SU-DHL-6 (cell line): Measurements from ENCODE around the gene REG3G.

Experiments used
- EZH2phosphoT487 ChIP-seq: fragments of 200-600 bp; sonication (generic), shearing (Covaris generic); conservative IDR thresholded peaks from 2 replicates; pipeline ENCODE4 v1.6.1; 2018; ENCODE audit warnings: mild to moderate bottlenecking, antibody characterized with exemption, low read length, moderate library complexity, mixed read lengths
- TF ChIP-seq, protein P1 (sequence below): fragments of 200-600 bp; sonication (generic); IDR thresholded peaks from one replicate; pipeline ENCODE4 v1.5.1; 2017; ENCODE audit warnings: antibody characterized with exemption, mild to moderate bottlenecking, low read length, moderate library complexity; ENCODE audit not compliant: insufficient read depth, poor library complexity, severe bottlenecking

GRCh38 chr2:78994789-78995188 lies 30.7 kb upstream of the REG3G start:
- TF ChIP-seq, protein P1, sequence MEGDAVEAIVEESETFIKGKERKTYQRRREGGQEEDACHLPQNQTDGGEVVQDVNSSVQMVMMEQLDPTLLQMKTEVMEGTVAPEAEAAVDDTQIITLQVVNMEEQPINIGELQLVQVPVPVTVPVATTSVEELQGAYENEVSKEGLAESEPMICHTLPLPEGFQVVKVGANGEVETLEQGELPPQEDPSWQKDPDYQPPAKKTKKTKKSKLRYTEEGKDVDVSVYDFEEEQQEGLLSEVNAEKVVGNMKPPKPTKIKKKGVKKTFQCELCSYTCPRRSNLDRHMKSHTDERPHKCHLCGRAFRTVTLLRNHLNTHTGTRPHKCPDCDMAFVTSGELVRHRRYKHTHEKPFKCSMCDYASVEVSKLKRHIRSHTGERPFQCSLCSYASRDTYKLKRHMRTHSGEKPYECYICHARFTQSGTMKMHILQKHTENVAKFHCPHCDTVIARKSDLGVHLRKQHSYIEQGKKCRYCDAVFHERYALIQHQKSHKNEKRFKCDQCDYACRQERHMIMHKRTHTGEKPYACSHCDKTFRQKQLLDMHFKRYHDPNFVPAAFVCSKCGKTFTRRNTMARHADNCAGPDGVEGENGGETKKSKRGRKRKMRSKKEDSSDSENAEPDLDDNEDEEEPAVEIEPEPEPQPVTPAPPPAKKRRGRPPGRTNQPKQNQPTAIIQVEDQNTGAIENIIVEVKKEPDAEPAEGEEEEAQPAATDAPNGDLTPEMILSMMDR, result no peak
- TF ChIP-seq EZH2phosphoT487, result no peak
